HL-60 (cell line): ENCODE measurements around the gene U2AF1L4.

Source experiments
- DNase-seq, 2 experiments: peaks; one replicate each; pipeline ENCODE4 v3.0.0-alpha.2; 2010 to 2020; ENCODE audit warnings: low read depth in 1 of 2, low spot score in 1 of 2
- H3K27ac ChIP-seq: fragments of 250-450 bp; sonication (Bioruptor Pico); replicated peaks from 2 replicates; pipeline ENCODE4 v1.5.1; 2020; ENCODE audit warnings: mild to moderate bottlenecking, moderate library complexity
- H3K27me3 ChIP-seq: fragments of 250-450 bp; sonication (Bioruptor Pico); 2 replicates; pipeline ENCODE4 v1.5.1; 2021; ENCODE audit warnings: mild to moderate bottlenecking, moderate library complexity; ENCODE audit not compliant: insufficient read depth, poor library complexity, severe bottlenecking
- H3K4me3 ChIP-seq: replicated peaks from 2 replicates; pipeline ENCODE4 v1.5.1; 2011; ENCODE audit warnings: mild to moderate bottlenecking, control low read depth, low read length; ENCODE audit not compliant: insufficient read depth
- CTCF ChIP-seq: IDR thresholded peaks from one replicate; pipeline ENCODE4 v1.5.1; 2011; ENCODE audit warnings: low read length, control low read depth, inconsistent platforms; ENCODE audit not compliant: insufficient read depth
- GABPA ChIP-seq: IDR thresholded peaks from 2 replicates; pipeline ENCODE4 v1.6.1; 2012; ENCODE audit warnings: low read depth
- POLR2AphosphoS5 ChIP-seq: IDR thresholded peaks from 2 replicates; pipeline ENCODE4 v1.6.1; 2012; ENCODE audit warnings: low read depth
- REST ChIP-seq: IDR thresholded peaks from 2 replicates; pipeline ENCODE4 v1.6.1; 2012; ENCODE audit warnings: low read depth; ENCODE audit not compliant: insufficient replicate concordance
- SPI1 ChIP-seq: IDR thresholded peaks from 2 replicates; pipeline ENCODE4 v1.6.1; 2012; ENCODE audit warnings: low read depth, mild to moderate bottlenecking, borderline replicate concordance

The U2AF1L4 gene

GRCh38 chr19:35783469-35784434, 38.5 kb upstream of the U2AF1L4 start:
- DNase-seq, result no peak
- no peak overlapping the region for H3K27ac ChIP-seq

GRCh38 chr19:35782589-35782988, 37.4 kb upstream of the U2AF1L4 start:
- no peak overlapping the region for H3K27ac ChIP-seq
- no peak for DNase-seq
- TF ChIP-seq CTCF, result no peak
- no peak for TF ChIP-seq GABPA
- TF ChIP-seq REST, result no peak
- TF ChIP-seq SPI1, result no peak
- no peak for TF ChIP-seq POLR2AphosphoS5
- no peak overlapping the region for H3K4me3 ChIP-seq
- H3K27me3 ChIP-seq, result no peaks in the 10 kb centered on the region

More at GRCh38 chr19:35783469-35784434, 38.5 kb upstream of the U2AF1L4 start:
- TF ChIP-seq CTCF, result no peak
- TF ChIP-seq SPI1, result no peak
- no peak overlapping the region for H3K4me3 ChIP-seq
- no peaks in the 10 kb centered on the region for H3K27me3 ChIP-seq

GRCh38 chr19:35781650-35782049, 36.4 kb upstream of the U2AF1L4 start:
- DNase-seq, result no peak
- Histone ChIP-seq H3K27ac (no peak overlapping the region), H3K4me3 (no peak overlapping the region), H3K27me3 (no peaks in the 10 kb centered on the region)
- TF ChIP-seq REST (no peak), SPI1 (no peak), POLR2AphosphoS5 (no peak), CTCF (no peak), GABPA (no peak)

GRCh38 chr19:35780717-35781116, 35.5 kb upstream of the U2AF1L4 start:
- TF ChIP-seq REST (no peak), SPI1 (no peak), CTCF (no peak), GABPA (no peak), POLR2AphosphoS5 (no peak)
- H3K27ac ChIP-seq, result no peak overlapping the region
- no peaks in the 10 kb centered on the region for H3K27me3 ChIP-seq
- no peak for DNase-seq
- no peak overlapping the region for H3K4me3 ChIP-seq
